K562 (cell line): ENCODE measurements around the gene CNP. TPM values are rescaled to one million over a fixed set of nuclear protein-coding genes. Genes with fewer than 3 reads are reported as not detected.
A peak's percentile ranks its signal among the peaks of the same experiment; 100 is the strongest.

Experiments used
- ATAC-seq: fragments of 200-7000 bp; cut with Tn5 transposase; 3 replicates; pipeline ENCODE4 v1.9.1; 2020; ENCODE audit warnings: moderate library complexity
- BruUV-seq: library from RNA; stranded (reverse); fragments of 400-500 nt; replicated peaks from 2 replicates; lab custom pipeline; 2021; lab: Mats Ljungman, UMichigan
- CTCF ChIA-PET: fragments of 300-600 bp; formaldehyde crosslinking; extraction: SDS; loops from one replicate; lab custom pipeline; 2021; ENCODE audit warnings: low intra/inter-chr PET ratio; lab: Yijun Ruan, JAX
- POLR2A ChIA-PET: fragments of 300-600, 350-650 bp; sonication (Branson Sonifier 250); formaldehyde crosslinking; extraction: SDS; loops from one replicate; lab custom pipeline; 2021; ENCODE audit warnings: antibody characterized with exemption, inconsistent platforms; lab: Yijun Ruan, JAX
- DNase-seq, 4 experiments: peaks; one replicate each; pipeline versions ENCODE4 v3.0.0 to v3.0.0-alpha.2; 2011 to 2018; ENCODE audit warnings: low spot score in 3 of 4, mixed read lengths in 3 of 4; ENCODE audit errors: extremely low read depth in 1 of 4
- FAIRE-seq: peaks from 2 replicates; lab custom pipeline; 2011; peaks lifted over from hg19 to GRCh38; lab: Jason Lieb, UNC
- H2AFZ ChIP-seq: 2 replicates; pipeline ENCODE4 v1.6.0; 2011; ENCODE audit warnings: low read depth, low read length, control low read depth, inconsistent platforms
- H3K27ac ChIP-seq: fragments of 200-600 bp; 3 replicates; pipeline ENCODE4 v1.8.0; 2011; ENCODE audit warnings: low read depth, mild to moderate bottlenecking, control low read depth, inconsistent platforms, low read length, moderate library complexity, mixed read lengths; ENCODE audit errors: extremely low read depth
- H3K27me3 ChIP-seq, 2 experiments: fragments of 300-600 bp in 1 of 2; 2 replicates in 1 of 2; 3 replicates in 1 of 2; pipeline versions ENCODE4 v1.6.0 to v1.8.0; 2011; ENCODE audit warnings: inconsistent platforms in 2 of 2, low read length in 2 of 2, mild to moderate bottlenecking in 1 of 2, mixed read lengths in 1 of 2, moderate library complexity in 1 of 2; ENCODE audit not compliant: control insufficient read depth in 2 of 2, insufficient read depth in 2 of 2
- H3K36me3 ChIP-seq: fragments of 300-600 bp; 3 replicates; pipeline ENCODE4 v1.8.0; 2011; ENCODE audit warnings: mild to moderate bottlenecking, low read length, inconsistent platforms; ENCODE audit not compliant: control insufficient read depth, insufficient read depth
- H3K4me1 ChIP-seq, 2 experiments: fragments of 200-600 bp in 1 of 2; replicated peaks in 1 of 2; 2 replicates in 1 of 2; 3 replicates in 1 of 2; pipeline versions ENCODE4 v1.5.1 to v1.8.0; 2011; ENCODE audit warnings: inconsistent platforms in 2 of 2, low read length in 2 of 2, mild to moderate bottlenecking in 1 of 2, mixed read lengths in 1 of 2, moderate library complexity in 1 of 2; ENCODE audit not compliant: control insufficient read depth in 2 of 2, insufficient read depth in 2 of 2
- H3K4me2 ChIP-seq: 2 replicates; pipeline ENCODE4 v1.6.1; 2011; ENCODE audit warnings: low read length, control low read depth, inconsistent platforms, mixed read lengths; ENCODE audit not compliant: insufficient read depth
- H3K4me3 ChIP-seq: fragments of 200-600 bp; sonication (generic), shearing (Covaris generic); 2 replicates; pipeline ENCODE4 v1.5.1; 2016; ENCODE audit warnings: control low read depth, inconsistent platforms
- H3K79me2 ChIP-seq: fragments of 200-600 bp; 3 replicates; pipeline ENCODE4 v1.8.0; 2011; ENCODE audit warnings: low read length, inconsistent platforms; ENCODE audit not compliant: control insufficient read depth, insufficient read depth
- H3K9ac ChIP-seq, 2 experiments: 2 replicates each; pipeline versions ENCODE4 v1.6.0 to v1.6.1; 2011; ENCODE audit warnings: low read depth in 2 of 2, low read length in 2 of 2, control low read depth in 1 of 2, inconsistent platforms in 1 of 2, mild to moderate bottlenecking in 1 of 2, mixed read lengths in 1 of 2; ENCODE audit not compliant: insufficient read depth in 1 of 2
- H3K9me1 ChIP-seq: one replicate; pipeline ENCODE4 v1.6.0; 2011; ENCODE audit warnings: inconsistent platforms, mild to moderate bottlenecking, low read length, moderate library complexity; ENCODE audit not compliant: control insufficient read depth, insufficient read depth
- H3K9me3 ChIP-seq: replicated peaks from 2 replicates; pipeline ENCODE4 v1.5.1; 2011; ENCODE audit warnings: low read depth, low read length, inconsistent platforms; ENCODE audit not compliant: control insufficient read depth, insufficient read depth
- H4K20me1 ChIP-seq: replicated peaks from 2 replicates; pipeline ENCODE4 v1.6.1; 2011; ENCODE audit warnings: low read length, inconsistent platforms, mixed read lengths; ENCODE audit not compliant: control insufficient read depth, insufficient read depth
- BRF1 ChIP-seq: IDR thresholded peaks from 3 replicates; pipeline ENCODE4 v1.6.1; 2011; ENCODE audit warnings: borderline replicate concordance, mild to moderate bottlenecking; ENCODE audit not compliant: insufficient read length; ENCODE audit errors: extremely low read depth
- EGR1 ChIP-seq: fragments of 450-650 bp; conservative IDR thresholded peaks from 2 replicates; pipeline ENCODE4 v1.6.1; 2017; ENCODE audit warnings: mild to moderate bottlenecking
- EZH2 ChIP-seq: IDR thresholded peaks from 2 replicates; pipeline ENCODE4 v1.6.1; 2012; ENCODE audit warnings: low read depth, mild to moderate bottlenecking, inconsistent platforms, low read length, borderline replicate concordance
- NONO ChIP-seq, 2 experiments: fragments of 200-400 bp in 1 of 2; fragments of 450-650 bp in 1 of 2; formaldehyde crosslinking in 1 of 2; IDR thresholded peaks; 2 replicates each; pipeline ENCODE4 v1.6.1; 2017; ENCODE audit warnings: low read depth in 2 of 2, mild to moderate bottlenecking in 2 of 2, moderate library complexity in 2 of 2, low read length in 1 of 2
- PRPF4 ChIP-seq: fragments of 200-400 bp; formaldehyde crosslinking; IDR thresholded peaks from one replicate; pipeline ENCODE4 v1.6.1; 2017; ENCODE audit warnings: low read length, low read depth, mild to moderate bottlenecking; ENCODE audit not compliant: insufficient read depth, poor library complexity, severe bottlenecking
- PTTG1 ChIP-seq: fragments of 450-650 bp; IDR thresholded peaks from 2 replicates; pipeline ENCODE4 v1.6.1; 2016; ENCODE audit warnings: low read depth, mild to moderate bottlenecking, missing genetic modification characterization, missing compliant biosample characterization
- RBM17 ChIP-seq: fragments of 200-400 bp; formaldehyde crosslinking; IDR thresholded peaks from 2 replicates; pipeline ENCODE4 v1.6.1; 2017; ENCODE audit warnings: low read depth, mild to moderate bottlenecking, low read length, borderline replicate concordance
- RCOR1 ChIP-seq, 2 experiments: IDR thresholded peaks; 2 replicates each; pipeline ENCODE4 v1.6.1; 2012; ENCODE audit warnings: low read depth in 2 of 2, low read length in 2 of 2, borderline replicate concordance in 1 of 2, improper control_type of control experiment in 1 of 2
- SIN3A ChIP-seq, 2 experiments: fragments of 150-350 bp in 1 of 2; IDR thresholded peaks; 2 replicates each; pipeline ENCODE4 v1.6.1; 2011 to 2016; ENCODE audit warnings: borderline replicate concordance in 2 of 2, low read depth in 2 of 2, low read length in 2 of 2, mild to moderate bottlenecking in 2 of 2, moderate library complexity in 2 of 2; ENCODE audit not compliant: control insufficient read depth in 1 of 2
- SMC3 ChIP-seq: conservative IDR thresholded peaks from 2 replicates; pipeline ENCODE4 v1.6.1; 2011; ENCODE audit warnings: low read depth, low read length, improper control_type of control experiment; ENCODE audit not compliant: insufficient read depth
- TAF1 ChIP-seq: IDR thresholded peaks from 2 replicates; pipeline ENCODE4 v1.6.1; 2011; ENCODE audit warnings: mild to moderate bottlenecking, low read length, moderate library complexity; ENCODE audit not compliant: insufficient read depth, control insufficient read depth, severe bottlenecking; ENCODE audit errors: extremely low read depth
- TAF15 ChIP-seq: fragments of 200-400 bp; formaldehyde crosslinking; IDR thresholded peaks from 2 replicates; pipeline ENCODE4 v1.6.1; 2017; ENCODE audit warnings: mild to moderate bottlenecking, low read depth, low read length, moderate library complexity
- TCFL5 ChIP-seq: fragments of 250-450 bp; sonication (Bioruptor Pico); conservative IDR thresholded peaks from 2 replicates; pipeline ENCODE4 v1.6.1; 2021; ENCODE audit warnings: mild to moderate bottlenecking, moderate library complexity, matching md5 sums
- ZC3H8 ChIP-seq: fragments of 450-650 bp; IDR thresholded peaks from 2 replicates; pipeline ENCODE4 v1.6.1; 2017
- ZSCAN29 ChIP-seq: fragments of 450-650 bp; IDR thresholded peaks from 2 replicates; pipeline ENCODE4 v1.6.1; 2017
- WGBS: fragments of 100-300 bp; shearing (Covaris generic); methylation state at CpG from one replicate; pipeline ENCODE4 v1.1.6; 2016; ENCODE audit warnings: low coverage, mixed read lengths; ENCODE audit not compliant: insufficient coverage; ENCODE audit errors: missing lambda C conversion rate; 5-methylcytosine and 5-hydroxymethylcytosine counted together
- in situ Hi-C: fragments of 300-500 bp; cut with MboI; formaldehyde crosslinking; loops from 4 replicates; pipeline ENCODE4 v1.15.0; 2018; ENCODE audit warnings: inconsistent platforms, mixed read lengths
- intact Hi-C: fragments of 100-400 bp; cut with micrococcal nuclease; formaldehyde crosslinking; loops from 2 replicates; pipeline ENCODE4 v1.14.2; 2022
- polyA plus RNA-seq, 8 experiments: library from polyadenylated mRNA; depleted of rRNA in 4 of 8; stranded (reverse) in 5 of 8; unstranded in 3 of 8; fragments of >200 nt; fragmentation: Nextera tagmentation in 2 of 8; fragmentation: Illumina TruSeq in 1 of 8; extraction: Ambion mirVana in 2 of 8; extraction: Trizol in 1 of 8; gene quantifications; 2 replicates each; pipeline versions ENCODE4 v1.2.1 to v1.2.3, GENCODE V29; 2011 to 2014; ENCODE audit warnings: inconsistent platforms in 1 of 8, missing spikeins in 1 of 8
- total RNA-seq, 7 experiments: library from RNA; depleted of rRNA in 6 of 7; stranded (reverse); fragments of >200 nt in 6 of 7; fragmentation: Illumina TruSeq in 2 of 7; extraction: Trizol in 2 of 7; gene quantifications; 2 replicates each; pipeline versions ENCODE4 v1.2.1 to v1.2.3, GENCODE V29; 2011 to 2021; ENCODE audit warnings: low replicate concordance in 1 of 7
- TF ChIP-seq, protein P1 (sequence below): fragments of 450-650 bp; formaldehyde crosslinking; IDR thresholded peaks from 2 replicates; pipeline ENCODE4 v1.4.0; 2020; ENCODE audit warnings: mild to moderate bottlenecking, moderate library complexity
- TF ChIP-seq, protein P2 (sequence below): fragments of 250-450 bp; sonication (Bioruptor Pico); IDR thresholded peaks from 2 replicates; pipeline ENCODE4 v1.4.0; 2020; ENCODE audit warnings: mild to moderate bottlenecking, moderate library complexity

The CNP gene
- total and polyA plus RNA-seq, 9 of the 15 experiments (the other 6 are each of a cell fraction or from before 2014, with no cell fraction given), result 1.7 to 52.0 (median 29.1) TPM

DNA sequence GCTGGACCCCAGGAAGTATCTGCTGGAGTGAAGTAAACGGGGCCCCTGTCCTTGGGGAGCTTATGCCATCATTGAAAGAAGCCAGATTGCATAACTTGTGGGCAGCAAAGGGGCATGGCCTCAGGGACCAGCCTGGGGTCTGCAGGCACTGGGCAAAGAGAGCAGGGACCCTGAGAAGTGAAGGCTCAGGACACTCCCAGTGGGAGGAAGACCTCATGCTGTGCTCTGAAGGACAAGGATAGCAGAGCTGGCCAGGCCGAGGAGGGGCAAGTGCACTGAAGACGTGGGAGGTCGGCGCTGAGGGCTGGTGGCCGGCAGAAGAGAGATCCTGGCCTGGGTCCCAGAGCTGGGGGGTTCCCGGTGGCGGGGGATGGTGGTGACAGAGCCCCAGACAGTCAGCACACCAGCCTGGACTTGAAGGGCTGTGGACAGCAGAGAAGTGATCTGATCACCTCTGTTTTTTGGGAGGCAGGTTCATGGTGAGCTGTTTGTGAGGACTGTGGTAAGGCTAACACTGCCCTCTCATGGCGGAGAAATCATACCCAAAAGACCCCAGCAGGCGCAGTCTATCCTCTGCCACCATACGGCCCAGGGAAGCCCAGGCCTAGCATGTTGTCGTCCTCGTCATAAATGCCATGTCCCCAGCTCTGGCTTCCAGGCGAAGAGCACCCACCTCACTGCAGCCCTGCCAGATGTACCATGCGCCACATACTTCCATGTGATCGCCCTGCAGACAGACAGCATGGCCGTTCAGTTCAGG lies 7.1 kb upstream of the CNP start (continued):
- TF ChIP-seq TAF1 (no peak), RCOR1 (IDR thresholded peaks at IDR 0.05; ENCODE audit: borderline replicate concordance in 1 of 2, low read depth in 2 of 2, low read length in 2 of 2) (peak in 1 of 2 experiments; percentile 33; a peak in 1 of 4 replicates), RBM17 (no peak), EGR1 (peak; percentile 10; the same call in 1 of the 2 replicates)
- TF ChIP-seq, protein P1, sequence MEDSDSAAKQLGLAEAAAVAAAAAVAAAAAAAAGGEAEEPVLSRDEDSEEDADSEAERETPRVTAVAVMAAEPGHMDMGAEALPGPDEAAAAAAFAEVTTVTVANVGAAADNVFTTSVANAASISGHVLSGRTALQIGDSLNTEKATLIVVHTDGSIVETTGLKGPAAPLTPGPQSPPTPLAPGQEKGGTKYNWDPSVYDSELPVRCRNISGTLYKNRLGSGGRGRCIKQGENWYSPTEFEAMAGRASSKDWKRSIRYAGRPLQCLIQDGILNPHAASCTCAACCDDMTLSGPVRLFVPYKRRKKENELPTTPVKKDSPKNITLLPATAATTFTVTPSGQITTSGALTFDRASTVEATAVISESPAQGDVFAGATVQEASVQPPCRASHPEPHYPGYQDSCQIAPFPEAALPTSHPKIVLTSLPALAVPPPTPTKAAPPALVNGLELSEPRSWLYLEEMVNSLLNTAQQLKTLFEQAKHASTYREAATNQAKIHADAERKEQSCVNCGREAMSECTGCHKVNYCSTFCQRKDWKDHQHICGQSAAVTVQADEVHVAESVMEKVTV (CRISPR knock-in tag), result peak; percentile 43; the same call in 1 of the 2 replicates

DNA sequence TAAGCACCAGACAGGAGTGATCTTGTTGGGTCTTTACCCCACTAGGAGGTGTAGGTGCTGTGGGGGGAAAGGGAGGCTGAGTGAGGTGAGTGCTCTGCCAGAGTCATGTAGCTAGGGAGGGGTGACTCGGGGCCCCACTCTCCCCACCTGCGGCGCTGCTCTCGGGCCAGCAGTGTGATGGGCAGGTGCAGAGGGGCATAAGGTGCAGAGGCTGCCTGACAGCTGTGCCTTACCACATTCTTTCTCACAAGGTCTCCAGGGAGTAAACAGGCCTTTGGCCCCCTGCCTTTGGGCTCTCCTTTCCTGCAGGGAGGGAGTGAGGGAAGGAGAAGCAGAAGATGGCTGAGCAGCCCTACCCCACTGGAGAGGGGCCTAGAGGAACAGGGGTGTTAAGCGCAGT lies 4.5 kb upstream of the CNP start:
- Histone ChIP-seq H2AFZ (no peak overlapping the region), H3K36me3 (no peaks in the 10 kb centered on the region), H3K27ac (no peak overlapping the region), H3K27me3 (no peaks in the 10 kb centered on the region), H3K4me3 (no peak overlapping the region), H3K4me1 (peaks cover 22 to 38% of the 10 kb centered on the region in 2 experiments), H3K9ac (0 out of 4 replicates have a peak overlapping the region, but pooled peaks of 1 of the 2 experiments have one; percentile 27), H3K4me2 (no peak overlapping the region), H3K9me3 (no peaks in the 10 kb centered on the region), H3K9me1 (peaks cover 3% of the 10 kb centered on the region), H3K79me2 (peaks cover 5% of the 10 kb centered on the region), H4K20me1 (no peaks in the 10 kb centered on the region)
- no TSS peak for BruUV-seq
- no peak for FAIRE-seq
- ChIA-PET POLR2A (interaction anchor here (0.6 to 1.4 kb wide), 2 partner anchors 40 to 151 kb away, joined by 4 read pairs; no protein-coding TSS in a partner anchor), CTCF (interaction anchor here (1.0 to 2.5 kb wide), 3 partner anchors 140 to 154 kb away, joined by 5 to 20 read pairs (median 12); no protein-coding TSS in a partner anchor)
- in situ Hi-C loops (loop anchor here (5.0 kb wide), 2 partner anchors 60 to 150 kb away; partner anchors contain the start of gene DHX58), intact Hi-C loops (loop anchor here (2.0 to 5.0 kb wide), 3 partner anchors 155 to 445 kb away; partner anchors contain the start of gene KCNH4)
- 26% methylated on average over 5 of the region's 5 CpGs for WGBS
- no peak for DNase-seq
- no peak for ATAC-seq
- TF ChIP-seq NONO (IDR thresholded peaks at IDR 0.05; ENCODE audit: low read depth in 2 of 2, low read length in 1 of 2) (no peak), TAF15 (no peak), SIN3A (IDR thresholded peaks at IDR 0.05; ENCODE audit: borderline replicate concordance in 2 of 2, control insufficient read depth in 1 of 2, low read depth in 2 of 2, low read length in 2 of 2) (no peak), BRF1 (no peak), PTTG1 (tag) (no peak), PRPF4 (no peak), SMC3 (no peak), TCFL5 (no peak), ZSCAN29 (no peak), EZH2 (no peak), ZC3H8 (no peak)
- TF ChIP-seq, protein P2, sequence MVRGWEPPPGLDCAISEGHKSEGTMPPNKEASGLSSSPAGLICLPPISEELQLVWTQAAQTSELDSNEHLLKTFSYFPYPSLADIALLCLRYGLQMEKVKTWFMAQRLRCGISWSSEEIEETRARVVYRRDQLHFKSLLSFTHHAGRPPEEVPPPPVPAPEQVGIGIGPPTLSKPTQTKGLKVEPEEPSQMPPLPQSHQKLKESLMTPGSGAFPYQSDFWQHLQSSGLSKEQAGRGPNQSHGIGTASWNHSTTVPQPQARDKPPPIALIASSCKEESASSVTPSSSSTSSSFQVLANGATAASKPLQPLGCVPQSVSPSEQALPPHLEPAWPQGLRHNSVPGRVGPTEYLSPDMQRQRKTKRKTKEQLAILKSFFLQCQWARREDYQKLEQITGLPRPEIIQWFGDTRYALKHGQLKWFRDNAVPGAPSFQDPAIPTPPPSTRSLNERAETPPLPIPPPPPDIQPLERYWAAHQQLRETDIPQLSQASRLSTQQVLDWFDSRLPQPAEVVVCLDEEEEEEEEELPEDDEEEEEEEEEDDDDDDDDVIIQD (CRISPR knock-in tag), result no peak
